ENCODE measurements around the gene AIG1.
"Not testable (repeated sequence)": the region's sequence is repeated elsewhere in the genome, so short reads cannot be mapped to it uniquely, and the experiment has no call there.

The AIG1 gene

DNA sequence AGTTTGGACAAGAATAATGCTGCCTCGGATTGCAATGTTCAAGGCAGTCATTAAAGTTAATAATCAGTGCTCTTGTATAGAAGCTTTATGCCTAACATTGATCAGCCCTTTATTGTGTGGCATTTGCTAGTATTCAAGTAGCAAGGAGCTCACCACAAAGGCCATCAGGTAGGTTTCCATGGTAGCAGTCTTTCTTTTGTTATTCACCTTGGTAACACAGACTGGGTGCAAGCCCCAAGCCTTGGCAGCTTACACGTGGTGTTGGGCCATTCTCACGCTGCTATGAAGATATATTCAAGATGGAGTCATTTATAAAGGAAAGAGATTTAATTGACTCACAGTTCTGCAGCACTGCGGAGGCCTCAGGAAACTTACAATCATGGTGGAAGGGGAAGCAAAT lies 240.5 kb downstream of the AIG1 start:
- no peak for DNase-seq
- H3K27ac Mint-ChIP-seq, result no peak overlapping the region
- peaks cover 6% of the 10 kb centered on the region for H3K36me3 Mint-ChIP-seq (ENCODE audit: low read depth)
- peaks cover 11% of the 10 kb centered on the region for H3K9me3 Mint-ChIP-seq
- H3K4me3 Mint-ChIP-seq, result no peak overlapping the region
- TF ChIP-seq, protein P1, sequence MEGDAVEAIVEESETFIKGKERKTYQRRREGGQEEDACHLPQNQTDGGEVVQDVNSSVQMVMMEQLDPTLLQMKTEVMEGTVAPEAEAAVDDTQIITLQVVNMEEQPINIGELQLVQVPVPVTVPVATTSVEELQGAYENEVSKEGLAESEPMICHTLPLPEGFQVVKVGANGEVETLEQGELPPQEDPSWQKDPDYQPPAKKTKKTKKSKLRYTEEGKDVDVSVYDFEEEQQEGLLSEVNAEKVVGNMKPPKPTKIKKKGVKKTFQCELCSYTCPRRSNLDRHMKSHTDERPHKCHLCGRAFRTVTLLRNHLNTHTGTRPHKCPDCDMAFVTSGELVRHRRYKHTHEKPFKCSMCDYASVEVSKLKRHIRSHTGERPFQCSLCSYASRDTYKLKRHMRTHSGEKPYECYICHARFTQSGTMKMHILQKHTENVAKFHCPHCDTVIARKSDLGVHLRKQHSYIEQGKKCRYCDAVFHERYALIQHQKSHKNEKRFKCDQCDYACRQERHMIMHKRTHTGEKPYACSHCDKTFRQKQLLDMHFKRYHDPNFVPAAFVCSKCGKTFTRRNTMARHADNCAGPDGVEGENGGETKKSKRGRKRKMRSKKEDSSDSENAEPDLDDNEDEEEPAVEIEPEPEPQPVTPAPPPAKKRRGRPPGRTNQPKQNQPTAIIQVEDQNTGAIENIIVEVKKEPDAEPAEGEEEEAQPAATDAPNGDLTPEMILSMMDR (IDR thresholded peaks at IDR 0.05), result no peak
- H3K4me1 Mint-ChIP-seq, result no peaks in the 10 kb centered on the region
- H3K27me3 Mint-ChIP-seq (ENCODE audit: low read depth, poor library complexity), result no peaks in the 10 kb centered on the region

DNA sequence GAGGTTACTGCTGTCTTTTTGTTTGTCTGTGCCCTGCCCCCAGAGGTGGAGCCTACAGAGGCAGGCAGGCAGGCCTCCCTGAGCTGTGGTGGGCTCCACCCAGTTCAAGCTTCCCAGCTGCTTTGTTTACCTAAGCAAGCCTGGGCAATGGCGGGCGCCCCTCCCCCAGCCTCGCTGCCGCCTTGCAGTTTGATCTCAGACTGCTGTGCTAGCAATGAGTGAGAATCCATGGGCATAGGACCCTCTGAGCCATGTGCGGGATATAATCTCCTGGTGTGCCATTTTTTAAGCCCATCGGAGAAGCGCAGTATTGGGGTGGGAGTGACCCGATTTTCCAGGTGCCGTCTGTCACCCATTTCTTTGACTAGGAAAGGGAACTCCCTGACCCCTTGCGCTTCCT lies 247.1 kb downstream of the AIG1 start:
- H3K27me3 Mint-ChIP-seq (ENCODE audit: low read depth, poor library complexity); H3K4me1 Mint-ChIP-seq; H3K36me3 Mint-ChIP-seq (ENCODE audit: low read depth); H3K4me3 Mint-ChIP-seq; H3K27ac Mint-ChIP-seq; DNase-seq: not testable (repeated sequence)
- peaks cover 19% of the 10 kb centered on the region for H3K9me3 Mint-ChIP-seq

DNA sequence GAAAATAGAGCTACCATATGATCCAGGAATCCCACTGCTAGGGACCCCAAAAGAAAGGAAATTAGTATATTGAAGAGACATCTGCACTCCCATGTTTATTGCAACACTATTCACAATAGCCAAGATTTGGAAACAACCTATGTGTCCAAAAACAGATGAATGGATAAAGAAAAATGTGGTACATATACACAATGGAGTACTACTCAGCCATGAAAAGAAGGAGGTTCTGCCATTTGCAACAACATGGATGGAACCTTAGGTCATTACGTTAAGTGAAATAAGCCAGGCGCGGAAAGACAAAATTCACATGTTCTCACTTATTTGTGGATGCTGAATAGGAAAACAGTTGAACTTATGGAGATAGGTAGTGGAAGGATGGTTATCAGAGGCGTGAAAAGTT lies 252.5 kb downstream of the AIG1 start:
- Mint-ChIP-seq H3K27me3 (ENCODE audit: low read depth, poor library complexity) (no peaks in the 10 kb centered on the region), H3K9me3 (peaks cover 38% of the 10 kb centered on the region), H3K4me1 (no peaks in the 10 kb centered on the region), H3K36me3 (ENCODE audit: low read depth) (peaks cover 5% of the 10 kb centered on the region), H3K4me3 (no peak overlapping the region), H3K27ac (no peak overlapping the region)
- no peak for DNase-seq
- TF ChIP-seq, protein P1 (IDR thresholded peaks at IDR 0.05), result no peak

DNA sequence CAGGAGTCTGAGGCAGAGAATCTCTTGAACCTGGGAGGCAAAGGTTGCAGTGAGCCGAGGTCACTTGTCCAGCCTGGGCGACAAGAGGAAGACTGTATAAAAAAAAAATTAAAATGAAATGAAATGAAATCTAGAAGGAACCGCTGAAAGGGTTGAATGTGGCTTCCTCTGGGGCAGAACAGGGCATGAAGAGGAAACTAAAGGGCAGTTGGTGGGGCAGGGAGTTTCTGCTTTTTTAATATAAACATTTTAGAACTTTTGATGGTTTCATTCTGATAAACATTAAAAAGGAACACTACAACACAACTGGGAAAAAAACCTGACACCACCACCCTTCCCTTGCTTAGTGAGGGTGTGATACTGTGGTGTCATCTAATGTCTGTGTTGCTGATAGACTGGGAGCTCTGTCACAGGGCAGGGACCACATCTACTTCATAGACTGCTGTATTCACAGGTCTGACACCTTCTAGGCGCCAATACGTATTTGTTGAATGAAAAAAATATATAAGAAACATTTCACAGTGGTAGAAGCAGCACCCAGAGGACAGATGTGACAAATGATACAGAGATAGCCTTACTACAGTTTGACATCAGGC lies 260.9 kb downstream of the AIG1 start:
- H3K4me3 Mint-ChIP-seq, result no peak overlapping the region
- peak overlapping the region; percentile 5 for H3K27ac Mint-ChIP-seq
- H3K9me3 Mint-ChIP-seq, result peaks cover 29% of the 10 kb centered on the region
- H3K36me3 Mint-ChIP-seq (ENCODE audit: low read depth), result peaks cover 5% of the 10 kb centered on the region
- TF ChIP-seq, protein P1 (IDR thresholded peaks at IDR 0.05), result no peak
- no peaks in the 10 kb centered on the region for H3K27me3 Mint-ChIP-seq (ENCODE audit: low read depth, poor library complexity)
- no peak for DNase-seq
- no peaks in the 10 kb centered on the region for H3K4me1 Mint-ChIP-seq

DNA sequence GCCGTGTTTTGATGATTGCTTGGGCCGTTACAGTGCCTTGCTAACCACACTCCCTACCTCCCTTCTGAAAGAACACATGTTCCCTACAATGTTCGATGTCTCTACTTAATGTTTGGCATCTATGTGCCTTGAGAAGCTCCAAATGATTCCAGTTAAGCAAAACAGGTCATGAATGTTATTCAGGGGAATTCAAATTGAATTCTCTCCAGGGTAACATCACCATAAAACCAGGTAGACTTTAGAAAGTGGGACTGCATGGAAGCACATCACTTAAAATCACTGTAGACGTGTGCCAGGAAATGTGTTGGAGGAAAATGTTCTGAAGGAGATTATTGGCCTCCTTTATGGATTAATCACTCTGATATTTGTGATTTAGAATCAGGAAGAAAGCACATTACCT lies 261.7 kb downstream of the AIG1 start:
- TF ChIP-seq, protein P1 (IDR thresholded peaks at IDR 0.05), result no peak
- no peaks in the 10 kb centered on the region for H3K4me1 Mint-ChIP-seq
- H3K4me3 Mint-ChIP-seq, result no peak overlapping the region
- H3K27ac Mint-ChIP-seq, result no peak overlapping the region
- H3K36me3 Mint-ChIP-seq (ENCODE audit: low read depth), result peaks cover 5% of the 10 kb centered on the region
- H3K27me3 Mint-ChIP-seq (ENCODE audit: low read depth, poor library complexity), result no peaks in the 10 kb centered on the region
- H3K9me3 Mint-ChIP-seq, result peaks cover 21% of the 10 kb centered on the region
- DNase-seq, result no peak

DNA sequence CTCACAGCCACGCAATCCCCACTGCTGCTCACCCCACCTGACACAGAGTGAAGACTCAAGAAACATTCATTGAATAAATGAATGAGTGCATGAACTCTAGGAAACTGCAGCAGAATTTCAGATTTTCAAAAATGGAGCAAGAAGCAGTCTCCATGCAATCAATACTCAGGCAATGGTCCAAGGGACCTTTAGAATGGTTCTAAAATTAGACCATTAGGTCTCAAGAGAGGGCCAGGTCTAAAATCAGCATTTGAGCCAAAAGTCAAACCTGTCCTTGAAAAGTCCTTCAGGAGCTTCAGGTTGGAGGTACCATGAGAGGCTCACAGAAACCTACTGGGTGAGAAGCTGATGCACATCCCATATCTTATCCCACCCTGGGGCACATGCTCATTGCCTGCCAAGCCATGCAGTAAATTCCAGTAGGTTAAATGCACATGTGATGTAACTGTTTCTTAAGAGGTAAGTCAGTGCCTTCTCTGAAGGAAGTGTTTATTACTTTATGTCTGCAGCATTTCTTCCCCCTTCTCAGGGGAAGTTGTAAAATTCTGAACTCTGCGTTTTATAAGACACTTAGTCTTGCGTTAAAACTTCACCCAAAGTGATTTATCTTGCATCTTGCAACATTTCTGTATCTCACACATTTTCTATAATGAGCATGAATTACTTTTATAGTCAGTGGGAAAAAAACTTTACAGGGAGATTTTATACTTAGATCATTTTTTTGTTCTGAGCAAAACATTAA lies 263.2 kb downstream of the AIG1 start:
- TF ChIP-seq, protein P1 (IDR thresholded peaks at IDR 0.05), result no peak

More for the DNA sequence above, 263.2 kb downstream of the AIG1 start:
- Mint-ChIP-seq H3K27me3 (ENCODE audit: low read depth, poor library complexity) (no peaks in the 10 kb centered on the region), H3K36me3 (ENCODE audit: low read depth) (no peaks in the 10 kb centered on the region), H3K27ac (no peak overlapping the region), H3K4me1 (no peaks in the 10 kb centered on the region), H3K4me3 (no peak overlapping the region), H3K9me3 (peaks cover 6% of the 10 kb centered on the region)
- no peak for DNase-seq

All from nephron progenitor cell (in vitro differentiated cells).